Brain microvascular endothelial cell (primary cell): ENCODE measurements around the gene CRHR2.

ENCODE experiments used
- DNase-seq: peaks from one replicate; pipeline ENCODE4 v3.0.0-alpha.2; 2020
- H3K27ac ChIP-seq: fragments of 250-450 bp; sonication (Bioruptor Pico); 2 replicates; pipeline ENCODE4 v1.5.1; 2020; ENCODE audit warnings: mild to moderate bottlenecking, moderate library complexity
- H3K27me3 ChIP-seq: fragments of 250-450 bp; sonication (Bioruptor Pico); replicated peaks from 2 replicates; pipeline ENCODE4 v1.5.1; 2020; ENCODE audit warnings: mild to moderate bottlenecking
- H3K36me3 ChIP-seq: fragments of 250-450 bp; sonication (Bioruptor Pico); replicated peaks from 2 replicates; pipeline ENCODE4 v1.5.1; 2020; ENCODE audit warnings: mild to moderate bottlenecking
- H3K4me3 ChIP-seq: 2 replicates; pipeline ENCODE4 v1.5.1; 2011; ENCODE audit warnings: low read depth, mild to moderate bottlenecking, control low read depth, low read length, moderate library complexity
- in situ Hi-C: cut with HindIII; loops from 2 replicates; pipeline ENCODE4 v1.10.0; 2017; ENCODE audit warnings: low sequenced_read_pairs, low pct_ligation_motif_present
- TF ChIP-seq, protein P1 (sequence below): IDR thresholded peaks from 2 replicates; pipeline ENCODE4 v1.5.1; 2011; ENCODE audit warnings: low read depth, mild to moderate bottlenecking, moderate library complexity, low read length, control low read depth, inconsistent platforms; ENCODE audit errors: missing control alignments

The CRHR2 gene

DNA sequence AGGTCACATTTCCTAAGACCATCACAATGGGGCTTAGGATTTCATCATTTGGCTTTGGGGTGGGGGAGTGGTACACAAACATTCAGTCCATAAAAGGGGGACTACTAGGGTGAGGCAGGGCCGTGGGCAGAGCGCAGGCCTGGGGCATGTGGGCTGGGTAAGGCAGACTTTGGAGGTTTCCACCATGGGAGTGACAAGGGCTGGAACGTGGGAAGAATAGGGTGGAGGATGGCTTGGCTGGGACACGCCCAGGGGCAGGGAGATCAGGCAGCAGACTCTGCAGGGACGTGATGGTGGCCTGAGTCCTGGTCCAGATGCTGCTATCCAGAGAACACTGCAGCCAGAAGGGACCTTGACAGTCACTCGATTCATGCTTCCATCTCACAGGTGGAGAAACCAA is 24.7 kb upstream of the CRHR2 start:
- DNase-seq, result no peak
- Histone ChIP-seq H3K27me3 (peaks cover 2% of the 10 kb centered on the region), H3K4me3 (no peak overlapping the region), H3K36me3 (no peaks in the 10 kb centered on the region), H3K27ac (no peak overlapping the region)
- TF ChIP-seq, protein P1, sequence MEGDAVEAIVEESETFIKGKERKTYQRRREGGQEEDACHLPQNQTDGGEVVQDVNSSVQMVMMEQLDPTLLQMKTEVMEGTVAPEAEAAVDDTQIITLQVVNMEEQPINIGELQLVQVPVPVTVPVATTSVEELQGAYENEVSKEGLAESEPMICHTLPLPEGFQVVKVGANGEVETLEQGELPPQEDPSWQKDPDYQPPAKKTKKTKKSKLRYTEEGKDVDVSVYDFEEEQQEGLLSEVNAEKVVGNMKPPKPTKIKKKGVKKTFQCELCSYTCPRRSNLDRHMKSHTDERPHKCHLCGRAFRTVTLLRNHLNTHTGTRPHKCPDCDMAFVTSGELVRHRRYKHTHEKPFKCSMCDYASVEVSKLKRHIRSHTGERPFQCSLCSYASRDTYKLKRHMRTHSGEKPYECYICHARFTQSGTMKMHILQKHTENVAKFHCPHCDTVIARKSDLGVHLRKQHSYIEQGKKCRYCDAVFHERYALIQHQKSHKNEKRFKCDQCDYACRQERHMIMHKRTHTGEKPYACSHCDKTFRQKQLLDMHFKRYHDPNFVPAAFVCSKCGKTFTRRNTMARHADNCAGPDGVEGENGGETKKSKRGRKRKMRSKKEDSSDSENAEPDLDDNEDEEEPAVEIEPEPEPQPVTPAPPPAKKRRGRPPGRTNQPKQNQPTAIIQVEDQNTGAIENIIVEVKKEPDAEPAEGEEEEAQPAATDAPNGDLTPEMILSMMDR, result no peak
- in situ Hi-C loops, result no loop called here

DNA sequence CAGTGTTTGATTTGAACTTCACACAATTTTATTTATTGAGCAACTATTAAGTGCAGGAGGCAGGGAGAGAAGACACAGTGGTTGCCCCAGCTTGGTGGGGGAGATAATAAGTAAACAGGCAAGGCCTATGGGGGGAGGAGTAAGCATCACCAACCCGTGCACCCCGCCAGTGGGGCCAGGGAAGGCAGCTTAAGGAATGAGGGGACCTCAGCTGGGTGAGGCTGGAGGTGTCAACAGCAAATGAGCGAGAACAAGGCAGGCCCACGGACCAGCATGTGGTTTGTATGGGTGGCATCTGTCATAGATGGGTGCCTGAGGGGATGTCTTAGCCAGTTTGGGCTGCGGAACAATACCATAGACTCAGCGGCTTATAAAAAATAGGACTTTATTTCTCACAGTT is 24.1 kb upstream of the CRHR2 start:
- Histone ChIP-seq H3K27ac (no peak overlapping the region), H3K27me3 (peaks cover 2% of the 10 kb centered on the region), H3K36me3 (no peaks in the 10 kb centered on the region), H3K4me3 (no peak overlapping the region)
- TF ChIP-seq, protein P1, result no peak
- in situ Hi-C loops, result no loop called here
- no peak for DNase-seq

DNA sequence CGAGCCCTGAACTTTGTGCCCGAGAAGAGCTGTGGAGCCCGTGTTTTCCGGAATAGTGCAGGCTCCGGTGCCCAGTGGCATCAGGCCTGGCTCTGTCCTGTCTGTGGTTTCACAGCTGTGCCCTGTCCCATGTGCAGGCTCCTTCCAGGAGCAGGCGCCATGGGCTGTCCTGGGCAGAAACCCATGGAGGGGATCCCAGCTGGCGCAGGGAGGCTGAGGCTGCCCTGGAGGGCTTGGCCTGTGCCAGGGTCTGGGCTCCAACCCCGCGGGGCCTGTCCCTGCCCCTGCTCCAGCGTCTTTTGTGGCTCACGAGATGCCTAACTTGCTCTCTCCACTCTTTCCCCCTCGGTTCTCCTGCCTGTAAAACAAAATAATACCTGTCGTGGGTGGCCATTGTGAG is 23.3 kb upstream of the CRHR2 start:
- TF ChIP-seq, protein P1, result no peak
- in situ Hi-C loops, result no loop called here
- H3K27me3 ChIP-seq, result peaks cover 2% of the 10 kb centered on the region
- H3K36me3 ChIP-seq, result no peaks in the 10 kb centered on the region
- no peak overlapping the region for H3K27ac ChIP-seq
- no peak overlapping the region for H3K4me3 ChIP-seq
- no peak for DNase-seq

DNA sequence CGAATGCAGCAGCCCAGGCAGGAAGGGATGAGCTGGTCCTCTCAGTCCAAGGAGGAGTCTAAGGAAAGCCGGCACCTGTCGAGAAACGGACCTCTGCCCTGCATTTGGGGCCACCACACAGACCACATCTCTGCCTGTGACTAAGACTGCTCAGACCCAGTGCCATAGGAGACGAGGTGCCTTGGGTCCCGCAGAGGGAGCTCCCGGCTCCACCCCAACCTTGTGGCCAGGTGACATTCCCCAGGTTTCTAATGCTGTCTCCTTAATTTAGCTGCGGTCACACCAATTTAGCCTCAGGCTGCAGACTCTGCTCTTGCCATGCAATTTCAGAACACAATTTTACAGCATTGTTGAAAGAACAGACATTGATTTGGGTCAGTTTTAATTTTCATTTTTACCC is 22.8 kb upstream of the CRHR2 start:
- H3K27ac ChIP-seq, result no peak overlapping the region
- H3K4me3 ChIP-seq, result no peak overlapping the region
- H3K36me3 ChIP-seq, result no peaks in the 10 kb centered on the region
- in situ Hi-C loops, result no loop called here
- TF ChIP-seq, protein P1, result no peak
- peaks cover 2% of the 10 kb centered on the region for H3K27me3 ChIP-seq
- DNase-seq, result no peak

DNA sequence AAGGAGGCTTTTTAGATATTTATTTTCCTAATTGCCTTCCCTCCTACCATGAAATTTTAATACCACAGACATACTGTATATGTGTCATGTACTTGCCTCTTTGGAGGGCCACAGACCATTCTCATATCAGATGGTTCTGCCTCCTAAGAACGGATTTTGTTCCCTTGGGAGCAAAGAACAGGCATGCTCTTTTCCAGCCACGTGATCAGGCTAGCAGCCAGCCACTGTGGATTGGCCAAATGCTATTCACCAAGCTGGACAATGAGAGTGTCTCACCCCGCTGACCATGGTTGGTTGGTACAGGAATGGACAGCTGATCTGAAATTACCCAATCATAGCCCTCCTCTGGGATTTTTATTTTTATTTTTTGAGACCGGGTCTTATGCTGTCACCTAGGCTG is 21.5 kb upstream of the CRHR2 start:
- Histone ChIP-seq H3K36me3 (no peaks in the 10 kb centered on the region), H3K27ac (no peak overlapping the region), H3K4me3 (no peak overlapping the region), H3K27me3 (peaks cover 2% of the 10 kb centered on the region)
- in situ Hi-C loops, result no loop called here
- DNase-seq, result no peak
- TF ChIP-seq, protein P1, result no peak

DNA sequence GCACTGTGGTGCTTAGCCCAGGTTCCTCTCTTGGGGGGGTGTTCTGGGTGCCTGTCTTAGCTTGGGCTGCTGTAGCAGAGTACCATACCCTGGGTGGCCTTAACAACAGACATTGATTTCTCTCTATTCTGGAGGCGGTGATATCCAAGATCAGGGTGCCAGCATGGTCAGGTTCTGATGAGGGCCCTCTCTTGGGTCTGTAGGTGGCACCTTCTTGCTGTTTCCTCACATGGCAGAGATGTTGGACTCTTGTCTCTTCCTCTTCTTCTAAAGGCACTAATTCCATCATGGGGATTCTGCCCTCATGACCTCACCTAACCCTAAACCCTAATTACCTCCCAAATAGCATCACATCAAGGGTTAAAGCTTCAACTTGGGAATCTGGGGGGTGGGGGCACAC is 19.9 kb upstream of the CRHR2 start:
- Histone ChIP-seq H3K4me3 (no peak overlapping the region), H3K27me3 (peaks cover 5% of the 10 kb centered on the region), H3K36me3 (no peaks in the 10 kb centered on the region), H3K27ac (no peak overlapping the region)
- no peak for DNase-seq
- TF ChIP-seq, protein P1, result peak; percentile 17
- in situ Hi-C loops, result no loop called here
